Kidney (tissue), 14 donors: ENCODE measurements around the gene SETD5. TPM values are rescaled to one million over a fixed set of nuclear protein-coding genes. Genes with fewer than 3 reads are reported as not detected.

Experiments used
- DNase-seq, 5 donors: peaks; one replicate each; pipeline ENCODE4 v3.0.0-alpha.2; 2013 to 2020
- FAIRE-seq: peaks from 2 replicates; lab custom pipeline; 2012; peaks lifted over from hg19 to GRCh38; lab: Jason Lieb, UNC
- H3K27ac ChIP-seq, 2 donors: one replicate each; pipeline ENCODE4 v1.7.0; 2013; ENCODE audit warnings: low read depth in 2 of 2, low read length in 2 of 2, inconsistent platforms in 1 of 2
- H3K27me3 ChIP-seq: one replicate; pipeline ENCODE4 v1.7.1; 2013; ENCODE audit warnings: low read length, inconsistent platforms; ENCODE audit not compliant: control insufficient read depth, insufficient read depth
- H3K36me3 ChIP-seq, 3 donors: one replicate each; pipeline versions ENCODE4 v1.7.0 to v1.7.1; 2013; ENCODE audit warnings: low read length in 3 of 3, control low read depth in 1 of 3, inconsistent platforms in 1 of 3; ENCODE audit not compliant: insufficient read depth in 3 of 3, control insufficient read depth in 2 of 3
- H3K4me1 ChIP-seq, 3 donors: one replicate each; pipeline versions ENCODE4 v1.7.0 to v1.7.1; 2013; ENCODE audit warnings: low read length in 3 of 3, inconsistent platforms in 1 of 3, low read depth in 1 of 3; ENCODE audit not compliant: control insufficient read depth in 2 of 3, insufficient read depth in 2 of 3
- H3K4me3 ChIP-seq, 3 donors: one replicate each; pipeline versions ENCODE4 v1.7.0 to v1.8.1; 2013; ENCODE audit warnings: low read length in 3 of 3, control low read depth in 1 of 3, inconsistent platforms in 1 of 3
- H3K9ac ChIP-seq, 3 donors: one replicate each; pipeline versions ENCODE4 v1.7.0 to v1.7.1; 2013; ENCODE audit warnings: low read length in 3 of 3, control low read depth in 1 of 3, inconsistent platforms in 1 of 3
- H3K9me3 ChIP-seq, 3 donors: one replicate each; pipeline versions ENCODE4 v1.7.0 to v1.7.1; 2013; ENCODE audit warnings: low read length in 3 of 3, control low read depth in 1 of 3, inconsistent platforms in 1 of 3; ENCODE audit not compliant: control insufficient read depth in 2 of 3, insufficient read depth in 1 of 3
- CTCF ChIP-seq: IDR thresholded peaks from 3 replicates; pipeline ENCODE4 v1.5.1; 2012; ENCODE audit warnings: mild to moderate bottlenecking, moderate library complexity, borderline replicate concordance; ENCODE audit not compliant: insufficient read depth; ENCODE audit errors: extremely low read depth
- intact Hi-C: fragments of 100-400 bp; cut with DNase I; formaldehyde crosslinking; loops from one replicate; pipeline ENCODE4 v1.11.1; 2022
- polyA plus RNA-seq: library from polyadenylated mRNA; stranded (reverse); fragments of 350-450 nt; fragmentation: Illumina TruSeq; extraction: RNeasy Lipid Tissue Mini Kit (QIAGEN cat#74804); gene quantifications from one replicate; pipeline ENCODE4 v1.2.3, GENCODE V29; 2014; ENCODE audit warnings: low read depth, low replicate concordance; ENCODE audit not compliant: insufficient read depth
- total RNA-seq: library from RNA; stranded (reverse); fragmentation: NEBNext Ultra II Directional; extraction: Animal tissue kit (Norgen Biotek cat#: 25700); gene quantifications from one replicate; pipeline ENCODE4 v1.2.1, GENCODE V29; 2021
- donor health status: control.
- donor health status: control.
- donor health status: control.
- donor health status: control.
- donor health status: control.
- donor health status: DM: yes; HTN: yes; CAD: no.
- donor health status: Normal renal cell carcinoma (clear cell type).

Gene SETD5
- total and polyA plus RNA-seq, 2 donors from 2014 or later, result 12.1 to 112 TPM

DNA sequence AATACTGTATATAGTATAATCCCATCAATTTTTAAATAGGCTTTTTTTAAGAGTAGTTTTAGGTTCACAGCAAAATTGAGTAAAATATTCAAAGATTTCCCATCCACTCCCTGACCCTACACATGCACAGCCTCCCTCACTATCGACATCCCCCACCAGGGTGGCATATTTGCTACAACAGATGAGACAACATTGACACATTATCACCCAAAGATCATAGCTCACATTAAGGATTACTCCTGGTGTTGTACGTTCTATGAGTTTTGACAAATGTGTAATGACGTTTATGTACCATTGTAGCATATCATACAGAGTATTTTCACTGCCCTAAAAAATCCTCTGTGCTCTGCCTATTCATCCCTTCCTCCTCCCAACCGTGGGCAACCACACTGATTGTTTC, 116.9 kb downstream of the SETD5 start:
- H3K9ac ChIP-seq, result no peak overlapping the region
- no peaks in the 10 kb centered on the region for H3K9me3 ChIP-seq
- H3K4me3 ChIP-seq, result no peak overlapping the region
- H3K27ac ChIP-seq, result no peak overlapping the region
- H3K4me1 ChIP-seq, result no peaks in the 10 kb centered on the region
- intact Hi-C loops, result no loop called here
- FAIRE-seq, result no peak
- no peak for DNase-seq
- H3K36me3 ChIP-seq, result no peaks in the 10 kb centered on the region
- no peak for TF ChIP-seq CTCF
- H3K27me3 ChIP-seq, result peaks cover 5% of the 10 kb centered on the region

GRCh38 chr3:9514956-9515355, 117.5 kb downstream of the SETD5 start:
- intact Hi-C loops, result no loop called here
- Histone ChIP-seq H3K9me3 (no peaks in the 10 kb centered on the region), H3K4me1 (no peaks in the 10 kb centered on the region), H3K9ac (no peak overlapping the region), H3K36me3 (no peaks in the 10 kb centered on the region), H3K27me3 (no peaks in the 10 kb centered on the region), H3K27ac (no peak overlapping the region), H3K4me3 (no peak overlapping the region)
- TF ChIP-seq CTCF, result no peak
- no peak for DNase-seq
- no peak for FAIRE-seq

- Histone ChIP-seq H3K27ac (no peak overlapping the region), H3K36me3 (no peaks in the 10 kb centered on the region), H3K9ac (no peak overlapping the region), H3K27me3 (no peaks in the 10 kb centered on the region), H3K4me3 (no peak overlapping the region), H3K4me1 (no peaks in the 10 kb centered on the region), H3K9me3 (no peaks in the 10 kb centered on the region)
- TF ChIP-seq CTCF, result no peak
- FAIRE-seq, result no peak
- intact Hi-C loops, result no loop called here
- no peak for DNase-seq
Measured at GRCh38 chr3:9525078-9525477, 127.7 kb downstream of the SETD5 start.

Other genes starting within 250 kb of the SETD5 start
- 24.3 TPM for gene SRGAP3, start 148.0 kb upstream of the SETD5 start, total RNA-seq
- 4.1 TPM for gene SRGAP3, start 148.0 kb upstream of the SETD5 start, polyA plus RNA-seq
- 44.1 TPM for gene THUMPD3, start 34.6 kb upstream of the SETD5 start, total RNA-seq
- 31.9 TPM for gene THUMPD3, start 34.6 kb upstream of the SETD5 start, polyA plus RNA-seq
- 0.25 TPM for gene LHFPL4, start 156.2 kb downstream of the SETD5 start, total RNA-seq
- gene LHFPL4, start 156.2 kb downstream of the SETD5 start, polyA plus RNA-seq, result not detected